ENCODE measurements around the gene STS. TPM values are rescaled to one million over a fixed set of nuclear protein-coding genes. Genes with fewer than 3 reads are reported as not detected.

The STS gene
- total RNA-seq, 2 donors from 2014 or later: 2.1 to 6.6 TPM

DNA sequence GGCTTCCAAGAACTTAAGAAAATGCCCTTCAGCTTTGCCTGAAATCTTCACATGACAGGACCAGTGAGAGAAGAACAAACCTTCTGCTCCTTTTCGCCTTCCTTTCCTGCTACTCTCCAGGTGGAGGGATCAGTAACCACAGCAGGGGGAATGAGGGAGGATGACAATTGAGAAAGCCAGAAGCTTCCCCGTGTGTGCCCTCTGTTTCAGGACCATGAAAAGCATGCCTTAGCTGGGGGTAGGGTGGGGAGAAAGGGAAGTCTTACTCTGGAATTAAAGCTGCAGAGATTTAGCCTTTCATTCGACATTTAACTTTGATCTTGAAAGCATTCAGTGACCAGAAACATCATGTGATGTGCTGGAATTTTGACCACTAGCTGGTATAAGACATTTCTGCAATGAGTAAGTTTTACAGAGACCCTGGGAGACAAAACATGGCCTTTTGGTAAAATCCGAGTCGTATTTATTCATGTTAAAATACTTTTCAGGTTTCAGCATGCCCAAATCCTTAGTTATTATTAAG, 11.0 kb downstream of the STS start:
- no peaks in the 10 kb centered on the region for H3K27me3 ChIP-seq (ENCODE audit: control insufficient read depth, insufficient read depth, low read length, poor library complexity, severe bottlenecking)
- H3K4me1 ChIP-seq (ENCODE audit: control insufficient read depth, insufficient read depth, low read length): no peaks in the 10 kb centered on the region
- no peak overlapping the region for H3K27ac ChIP-seq (ENCODE audit: low read depth, low read length)
- H3K9ac ChIP-seq (ENCODE audit: extremely low read depth, low read length, poor library complexity, severe bottlenecking): no peak overlapping the region
- TF ChIP-seq, protein P1, sequence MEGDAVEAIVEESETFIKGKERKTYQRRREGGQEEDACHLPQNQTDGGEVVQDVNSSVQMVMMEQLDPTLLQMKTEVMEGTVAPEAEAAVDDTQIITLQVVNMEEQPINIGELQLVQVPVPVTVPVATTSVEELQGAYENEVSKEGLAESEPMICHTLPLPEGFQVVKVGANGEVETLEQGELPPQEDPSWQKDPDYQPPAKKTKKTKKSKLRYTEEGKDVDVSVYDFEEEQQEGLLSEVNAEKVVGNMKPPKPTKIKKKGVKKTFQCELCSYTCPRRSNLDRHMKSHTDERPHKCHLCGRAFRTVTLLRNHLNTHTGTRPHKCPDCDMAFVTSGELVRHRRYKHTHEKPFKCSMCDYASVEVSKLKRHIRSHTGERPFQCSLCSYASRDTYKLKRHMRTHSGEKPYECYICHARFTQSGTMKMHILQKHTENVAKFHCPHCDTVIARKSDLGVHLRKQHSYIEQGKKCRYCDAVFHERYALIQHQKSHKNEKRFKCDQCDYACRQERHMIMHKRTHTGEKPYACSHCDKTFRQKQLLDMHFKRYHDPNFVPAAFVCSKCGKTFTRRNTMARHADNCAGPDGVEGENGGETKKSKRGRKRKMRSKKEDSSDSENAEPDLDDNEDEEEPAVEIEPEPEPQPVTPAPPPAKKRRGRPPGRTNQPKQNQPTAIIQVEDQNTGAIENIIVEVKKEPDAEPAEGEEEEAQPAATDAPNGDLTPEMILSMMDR (conservative IDR thresholded peaks at IDR 0.05): no peak
- H3K4me1 Mint-ChIP-seq: peaks cover 10% of the 10 kb centered on the region
- H3K9me3 ChIP-seq (ENCODE audit: control insufficient read depth, low read length): no peaks in the 10 kb centered on the region
- H3K4me3 Mint-ChIP-seq: no peak overlapping the region
- DNase-seq: peak; percentile 53
- H3K27ac Mint-ChIP-seq: no peak overlapping the region
- H3K9me3 Mint-ChIP-seq: no peaks in the 10 kb centered on the region
- H3K36me3 ChIP-seq (ENCODE audit: control insufficient read depth, insufficient read depth, low read length): no peaks in the 10 kb centered on the region
- H3K36me3 Mint-ChIP-seq (ENCODE audit: low read depth): no peaks in the 10 kb centered on the region
- peaks cover 9% of the 10 kb centered on the region for H3K27me3 Mint-ChIP-seq (ENCODE audit: insufficient read depth)
- H3K4me3 ChIP-seq (ENCODE audit: low read length): no peak overlapping the region
- 40 to 56% methylated on average over 1 to 2 of the region's 5 CpGs for WGBS, 2 experiments (ENCODE audit: insufficient coverage in 1 of 2, insufficient read length in 1 of 2)

DNA sequence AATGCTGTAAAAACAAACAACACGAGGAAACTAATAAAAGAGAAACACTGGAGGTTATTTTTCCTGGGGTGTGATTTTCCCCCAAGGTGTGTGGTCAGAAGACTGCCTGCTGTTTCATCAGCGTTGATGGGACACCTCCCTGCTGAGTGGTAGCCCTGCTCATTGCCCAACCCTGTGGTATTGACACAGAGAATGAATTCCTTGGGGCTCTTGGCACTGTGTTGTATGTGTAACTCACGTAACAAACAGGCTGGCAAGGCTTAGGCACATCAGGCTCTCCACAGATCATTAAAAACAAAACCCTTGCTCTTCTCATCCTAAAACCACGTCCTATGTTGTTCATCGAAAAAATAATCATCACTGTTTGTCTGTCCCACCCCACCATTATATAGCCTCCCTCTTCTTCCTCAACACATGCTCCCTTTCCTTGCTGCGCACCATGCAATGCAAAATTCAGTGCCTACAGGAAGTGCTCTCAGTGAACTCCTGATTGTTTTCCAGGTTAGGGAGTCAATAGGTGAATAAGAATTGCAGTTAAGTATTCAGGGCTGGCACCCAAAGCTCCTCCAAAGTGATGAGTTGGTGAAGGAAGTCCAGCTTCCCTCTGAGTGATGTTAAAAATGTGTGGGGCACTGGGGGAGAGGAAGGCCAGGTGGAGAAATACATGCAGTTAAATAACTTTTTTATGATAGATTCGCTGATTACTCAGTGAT, 11.8 kb downstream of the STS start:
- no peaks in the 10 kb centered on the region for H3K4me1 ChIP-seq (ENCODE audit: control insufficient read depth, insufficient read depth, low read length)

DNA sequence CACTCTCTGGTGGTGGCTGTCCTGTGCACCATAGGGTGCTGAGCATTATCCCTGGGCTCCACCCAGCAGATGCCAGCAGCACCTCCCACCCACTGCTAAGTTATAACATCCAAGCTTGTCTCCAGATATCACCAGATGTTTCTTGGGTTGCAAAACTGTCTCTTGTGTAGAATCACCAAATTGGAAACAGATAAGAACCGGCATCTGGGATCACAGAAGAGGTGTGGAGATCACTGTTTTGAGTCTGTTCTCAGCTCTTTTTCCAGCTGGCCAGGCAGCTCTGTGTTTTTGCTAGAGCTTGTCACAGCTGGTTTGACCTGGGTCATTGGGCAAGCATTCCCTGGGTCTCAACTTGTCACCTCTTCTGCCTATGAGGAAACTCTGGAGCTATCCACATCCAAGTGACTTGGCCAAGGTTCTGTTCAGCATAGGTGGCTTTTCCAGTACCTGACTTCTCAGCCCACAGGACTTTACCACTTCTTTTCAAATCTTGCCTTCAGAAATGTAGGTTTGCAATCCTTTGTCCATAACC, 15.7 kb downstream of the STS start:
- no peak overlapping the region for H3K4me3 ChIP-seq (ENCODE audit: low read length)
- DNase-seq: no peak
- no peaks in the 10 kb centered on the region for H3K36me3 Mint-ChIP-seq (ENCODE audit: low read depth)
- no peaks in the 10 kb centered on the region for H3K27me3 Mint-ChIP-seq (ENCODE audit: insufficient read depth)
- H3K4me1 Mint-ChIP-seq: peaks cover 8% of the 10 kb centered on the region
- H3K4me3 Mint-ChIP-seq: no peak overlapping the region
- H3K27ac ChIP-seq (ENCODE audit: low read depth, low read length): no peak overlapping the region
- WGBS, 2 experiments (ENCODE audit: insufficient coverage in 1 of 2, insufficient read length in 1 of 2): 88% methylated on average over 1 of the region's 1 CpG; no CpG with 5 or more reads in 1 of the 2 experiments
- H3K9me3 Mint-ChIP-seq: peaks cover 3% of the 10 kb centered on the region
- H3K4me1 ChIP-seq (ENCODE audit: control insufficient read depth, insufficient read depth, low read length): no peaks in the 10 kb centered on the region
- H3K9ac ChIP-seq (ENCODE audit: extremely low read depth, low read length, poor library complexity, severe bottlenecking): no peak overlapping the region
- no peaks in the 10 kb centered on the region for H3K27me3 ChIP-seq (ENCODE audit: control insufficient read depth, insufficient read depth, low read length, poor library complexity, severe bottlenecking)
- no peak overlapping the region for H3K27ac Mint-ChIP-seq
- H3K9me3 ChIP-seq (ENCODE audit: control insufficient read depth, low read length): no peaks in the 10 kb centered on the region
- no peaks in the 10 kb centered on the region for H3K36me3 ChIP-seq (ENCODE audit: control insufficient read depth, insufficient read depth, low read length)
- TF ChIP-seq, protein P1 (conservative IDR thresholded peaks at IDR 0.05): no peak

More for the DNA sequence above, 11.8 kb downstream of the STS start:
- Histone ChIP-seq H3K9me3 (ENCODE audit: control insufficient read depth, low read length) (no peaks in the 10 kb centered on the region), H3K27me3 (ENCODE audit: control insufficient read depth, insufficient read depth, low read length, poor library complexity, severe bottlenecking) (no peaks in the 10 kb centered on the region), H3K9ac (ENCODE audit: extremely low read depth, low read length, poor library complexity, severe bottlenecking) (no peak overlapping the region), H3K27ac (ENCODE audit: low read depth, low read length) (no peak overlapping the region), H3K36me3 (ENCODE audit: control insufficient read depth, insufficient read depth, low read length) (no peaks in the 10 kb centered on the region), H3K4me3 (ENCODE audit: low read length) (no peak overlapping the region)
- H3K27ac Mint-ChIP-seq: no peak overlapping the region
- TF ChIP-seq, protein P1 (conservative IDR thresholded peaks at IDR 0.05): no peak
- H3K36me3 Mint-ChIP-seq (ENCODE audit: low read depth): no peaks in the 10 kb centered on the region
- peaks cover 1% of the 10 kb centered on the region for H3K27me3 Mint-ChIP-seq (ENCODE audit: insufficient read depth)
- no peak for DNase-seq
- H3K9me3 Mint-ChIP-seq: no peaks in the 10 kb centered on the region
- no peak overlapping the region for H3K4me3 Mint-ChIP-seq
- H3K4me1 Mint-ChIP-seq: peaks cover 10% of the 10 kb centered on the region
- 75 to 80% methylated on average over 4 to 6 of the region's 7 CpGs for WGBS, 2 experiments (ENCODE audit: insufficient coverage in 1 of 2, insufficient read length in 1 of 2)

All from endodermal cell (in vitro differentiated cells).